Activated B cell treated with CpG ODN at 0.5 μM for 24 hours (primary cell): ENCODE data around the gene PEPD. TPM values are rescaled to one million over a fixed set of nuclear protein-coding genes. Genes with fewer than 3 reads are reported as not detected.

Source experiments
- ATAC-seq: fragments of 200-7000 bp; cut with Tn5 transposase; one replicate; pipeline ENCODE4 v1.10.0; 2021; ENCODE audit warnings: low read depth, mild to moderate bottlenecking, moderate library complexity
- CTCF ChIA-PET: fragments of 350-600 bp; sonication (Branson Sonifier 250); formaldehyde crosslinking; loops from one replicate; lab custom pipeline; 2021; ENCODE audit warnings: antibody characterized with exemption; lab: Charles Lee
- POLR2A ChIA-PET: fragments of 350-600 bp; sonication (Branson Sonifier 250); formaldehyde crosslinking; loops from one replicate; lab custom pipeline; 2021; ENCODE audit warnings: antibody characterized with exemption; lab: Charles Lee
- DNase-seq: peaks from one replicate; pipeline ENCODE4 v3.0.0; 2022
- H3K27ac Mint-ChIP-seq: one replicate; pipeline ENCODE4 v1.8.0; 2020; ENCODE audit warnings: mixed read lengths
- H3K27me3 Mint-ChIP-seq: one replicate; pipeline ENCODE4 v1.8.0; 2021; ENCODE audit warnings: mixed read lengths
- H3K36me3 Mint-ChIP-seq: one replicate; pipeline ENCODE4 v1.8.0; 2021; ENCODE audit warnings: low read depth, mixed read lengths
- H3K4me1 Mint-ChIP-seq: one replicate; pipeline ENCODE4 v1.8.0; 2021; ENCODE audit warnings: mixed read lengths
- H3K4me3 Mint-ChIP-seq: one replicate; pipeline ENCODE4 v1.8.0; 2020; ENCODE audit warnings: mild to moderate bottlenecking, mixed read lengths
- H3K9me3 Mint-ChIP-seq: one replicate; pipeline ENCODE4 v1.8.0; 2020; ENCODE audit warnings: mixed read lengths
- intact Hi-C: fragments of 100-400 bp; cut with micrococcal nuclease; formaldehyde crosslinking; loops from one replicate; pipeline ENCODE4 v1.15.1; 2024
- total RNA-seq: library from RNA; stranded (reverse); gene quantifications from 2 replicates; pipeline ENCODE4 v1.2.3, GENCODE V29; 2022
- TF ChIP-seq, protein P1 (sequence below): fragments of 200-600 bp; IDR thresholded peaks from one replicate; pipeline ENCODE4 v1.8.0; 2022; ENCODE audit warnings: antibody characterized with exemption, mild to moderate bottlenecking

Gene PEPD
- total RNA-seq, 1 donor from 2014 or later = 49.1 TPM

DNA sequence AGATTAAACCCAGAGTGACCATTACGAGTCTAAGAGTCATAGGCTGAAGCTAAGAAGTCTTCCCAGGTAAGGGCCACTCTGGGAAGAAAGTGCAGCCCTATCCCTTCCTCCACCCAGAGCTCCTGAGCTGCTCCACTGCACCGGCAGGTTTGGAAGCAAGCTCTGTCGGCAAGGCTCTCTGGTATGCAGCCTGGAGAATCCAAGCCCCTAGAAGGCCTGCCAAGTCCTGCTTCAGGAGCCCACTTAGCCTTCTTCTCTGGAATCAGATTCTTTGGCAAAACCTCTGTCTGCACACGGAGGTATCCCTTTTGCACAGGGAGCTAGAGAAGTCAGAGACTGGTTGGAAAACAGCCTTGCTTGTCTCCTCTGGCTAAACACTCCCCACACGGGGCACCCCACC lies 89.6 kb downstream of the PEPD start:
- Mint-ChIP-seq H3K36me3 (no peaks in the 10 kb centered on the region), H3K4me1 (no peaks in the 10 kb centered on the region), H3K27ac (no peak overlapping the region), H3K4me3 (no peak overlapping the region), H3K27me3 (peaks cover 2% of the 10 kb centered on the region), H3K9me3 (no peaks in the 10 kb centered on the region)
- no peak for ATAC-seq
- intact Hi-C loops = loop anchor here (5.0 to 10.0 kb wide), 3 partner anchors 663 to 1070 kb away; no protein-coding TSS in a partner anchor
- TF ChIP-seq, protein P1, sequence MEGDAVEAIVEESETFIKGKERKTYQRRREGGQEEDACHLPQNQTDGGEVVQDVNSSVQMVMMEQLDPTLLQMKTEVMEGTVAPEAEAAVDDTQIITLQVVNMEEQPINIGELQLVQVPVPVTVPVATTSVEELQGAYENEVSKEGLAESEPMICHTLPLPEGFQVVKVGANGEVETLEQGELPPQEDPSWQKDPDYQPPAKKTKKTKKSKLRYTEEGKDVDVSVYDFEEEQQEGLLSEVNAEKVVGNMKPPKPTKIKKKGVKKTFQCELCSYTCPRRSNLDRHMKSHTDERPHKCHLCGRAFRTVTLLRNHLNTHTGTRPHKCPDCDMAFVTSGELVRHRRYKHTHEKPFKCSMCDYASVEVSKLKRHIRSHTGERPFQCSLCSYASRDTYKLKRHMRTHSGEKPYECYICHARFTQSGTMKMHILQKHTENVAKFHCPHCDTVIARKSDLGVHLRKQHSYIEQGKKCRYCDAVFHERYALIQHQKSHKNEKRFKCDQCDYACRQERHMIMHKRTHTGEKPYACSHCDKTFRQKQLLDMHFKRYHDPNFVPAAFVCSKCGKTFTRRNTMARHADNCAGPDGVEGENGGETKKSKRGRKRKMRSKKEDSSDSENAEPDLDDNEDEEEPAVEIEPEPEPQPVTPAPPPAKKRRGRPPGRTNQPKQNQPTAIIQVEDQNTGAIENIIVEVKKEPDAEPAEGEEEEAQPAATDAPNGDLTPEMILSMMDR = no peak
- DNase-seq = no peak
- CTCF ChIA-PET = interaction anchor here (1.4 kb wide), 1 partner anchor 339 kb away, joined by 8 read pairs; no protein-coding TSS in a partner anchor
- POLR2A ChIA-PET = no interaction called here

DNA sequence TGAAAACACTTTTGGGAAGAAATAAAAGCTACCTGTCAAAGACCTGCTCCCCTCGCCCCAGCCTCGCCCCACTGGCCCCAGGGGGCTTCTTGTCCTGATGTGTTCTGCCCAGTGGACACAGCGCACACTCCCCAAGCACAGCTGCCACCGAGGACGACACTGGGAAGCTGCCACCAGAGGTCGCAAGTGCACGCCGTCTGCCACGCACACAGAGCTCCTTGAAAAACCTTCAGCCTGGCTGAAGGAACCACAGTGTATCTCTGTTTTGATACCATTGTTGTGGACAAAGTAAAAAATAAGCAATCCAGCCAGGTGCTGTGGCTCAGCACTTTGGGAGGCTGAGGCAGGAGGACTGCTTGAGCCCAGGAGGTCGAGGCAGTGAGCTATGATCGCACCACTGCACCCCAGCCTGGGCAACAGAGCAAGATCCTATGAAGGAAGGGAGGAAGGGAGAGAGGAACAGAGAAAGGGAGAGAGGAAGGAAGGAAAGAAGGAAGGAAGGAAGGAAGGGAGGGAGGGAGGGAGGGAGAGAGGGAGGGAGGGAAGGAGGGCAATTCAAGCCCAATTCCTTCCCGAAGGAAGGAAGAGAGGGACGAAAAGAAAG lies 90.8 kb downstream of the PEPD start:
- TF ChIP-seq, protein P1 = no peak
- DNase-seq (peak; percentile 38), ATAC-seq (peak; percentile 66)
- Mint-ChIP-seq H3K27me3 (peaks cover 2% of the 10 kb centered on the region), H3K36me3 (no peaks in the 10 kb centered on the region), H3K27ac (no peak overlapping the region), H3K9me3 (no peaks in the 10 kb centered on the region), H3K4me1 (no peaks in the 10 kb centered on the region), H3K4me3 (no peak overlapping the region)
- POLR2A ChIA-PET = no interaction called here
- CTCF ChIA-PET = interaction anchor here (1.0 to 1.6 kb wide), 6 partner anchors 46 to 666 kb away, joined by 3 to 9 read pairs (median 3); no protein-coding TSS in a partner anchor
- intact Hi-C loops = loop anchor here (5.0 to 10.0 kb wide), 3 partner anchors 664 to 1072 kb away; no protein-coding TSS in a partner anchor

DNA sequence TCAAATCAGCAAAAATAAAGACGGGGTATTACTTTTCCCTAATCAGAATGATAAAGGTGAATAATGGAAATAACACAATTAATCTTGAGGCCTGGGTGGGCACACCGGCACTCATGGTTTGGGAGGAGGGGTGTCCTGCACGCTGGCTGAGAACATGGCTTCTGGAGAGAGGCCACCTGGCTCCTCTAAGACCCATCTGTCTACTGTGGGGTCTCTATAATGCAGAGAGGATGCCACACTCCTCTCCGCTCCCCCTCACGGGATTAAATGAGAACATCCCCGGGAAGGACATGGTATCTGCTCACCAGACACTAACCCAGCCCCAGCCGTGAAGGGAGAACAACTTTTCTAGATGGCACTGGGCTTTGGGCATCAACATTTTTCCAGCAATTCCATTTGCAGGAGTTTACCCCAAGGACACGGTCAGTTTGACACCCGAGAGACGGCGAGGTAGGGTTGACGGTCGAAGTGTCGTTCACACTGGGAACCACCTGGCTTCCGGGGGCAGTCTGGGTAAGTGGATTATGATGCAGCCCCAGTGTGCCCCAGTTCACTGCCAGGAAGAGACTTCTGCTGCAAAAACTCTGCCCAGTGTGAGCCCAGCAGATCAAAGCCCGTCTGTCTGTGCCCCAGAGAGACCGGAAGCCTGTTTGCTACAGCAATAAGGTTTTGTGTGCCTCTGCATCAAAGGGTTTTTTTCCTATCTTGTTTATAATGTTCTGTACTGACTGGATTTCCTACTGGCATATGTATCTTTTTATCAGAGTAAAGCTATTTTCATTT lies 91.5 kb downstream of the PEPD start:
- ChIA-PET POLR2A (no interaction called here), CTCF (interaction anchor here (1.0 to 1.6 kb wide), 6 partner anchors 46 to 666 kb away, joined by 3 to 9 read pairs (median 3); no protein-coding TSS in a partner anchor)
- no peak overlapping the region for H3K4me3 Mint-ChIP-seq
- TF ChIP-seq, protein P1 = no peak
- ATAC-seq = no peak
- H3K36me3 Mint-ChIP-seq = no peaks in the 10 kb centered on the region
- H3K4me1 Mint-ChIP-seq = no peaks in the 10 kb centered on the region
- no peak for DNase-seq
- intact Hi-C loops = loop anchor here (5.0 to 10.0 kb wide), 3 partner anchors 665 to 1072 kb away; no protein-coding TSS in a partner anchor
- no peak overlapping the region for H3K27ac Mint-ChIP-seq
- no peaks in the 10 kb centered on the region for H3K9me3 Mint-ChIP-seq
- H3K27me3 Mint-ChIP-seq = peaks cover 2% of the 10 kb centered on the region

DNA sequence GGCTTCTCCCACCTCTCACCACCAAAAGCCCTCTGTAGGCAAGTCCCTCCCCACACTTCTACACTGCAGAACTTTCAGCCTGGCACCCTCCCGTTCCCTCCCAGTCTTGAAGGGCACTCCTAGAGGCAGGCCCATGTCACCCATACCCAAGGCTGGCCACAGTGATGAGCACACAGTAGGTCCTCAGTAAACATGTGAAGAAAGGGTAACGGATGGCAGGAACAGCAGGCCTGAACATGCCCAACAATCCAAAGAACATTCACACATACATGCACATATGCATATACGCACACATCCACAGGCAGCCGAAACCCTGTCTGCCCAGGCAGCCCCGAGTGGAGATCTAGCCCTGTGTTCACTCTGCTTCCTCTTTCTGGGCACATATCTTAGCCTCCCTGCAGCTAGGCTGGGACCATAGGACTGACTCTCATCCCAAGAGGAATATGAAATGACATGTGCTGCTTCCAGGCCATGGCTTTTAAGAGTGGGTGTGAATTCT lies 92.9 kb downstream of the PEPD start:
- H3K4me1 Mint-ChIP-seq = no peaks in the 10 kb centered on the region
- CTCF ChIA-PET = no interaction called here
- no peak overlapping the region for H3K27ac Mint-ChIP-seq

More for the DNA sequence above, 92.9 kb downstream of the PEPD start:
- intact Hi-C loops = no loop called here
- POLR2A ChIA-PET = no interaction called here
- no peak overlapping the region for H3K4me3 Mint-ChIP-seq
- peaks cover 3% of the 10 kb centered on the region for H3K36me3 Mint-ChIP-seq
- peaks cover 2% of the 10 kb centered on the region for H3K27me3 Mint-ChIP-seq
- H3K9me3 Mint-ChIP-seq = no peaks in the 10 kb centered on the region
- TF ChIP-seq, protein P1 = no peak
- DNase-seq (no peak), ATAC-seq (no peak)
